HUDEP-2 (cell line): ENCODE data around the gene DUSP8.

ENCODE experiments used
- DNase-seq, 76 experiments: peaks; one replicate each; lab custom pipeline; 2025; ENCODE audit not compliant: unreplicated experiment in 76 of 76; lab: John Stamatoyannopoulos, UW

DUSP8 gene

GRCh38 chr11:1504581-1505290 is 67.3 kb downstream of the DUSP8 start:
- DNase-seq: no peak

- DNase-seq: no peak
Observed at GRCh38 chr11:1504138-1504537, 67.9 kb downstream of the DUSP8 start.
